CD4-positive, alpha-beta memory T cell (primary cell): ENCODE measurements around the gene KRTAP10-10. TPM values are rescaled to one million over a fixed set of nuclear protein-coding genes. Genes with fewer than 3 reads are reported as not detected.
"Not testable (repeated sequence)": the region's sequence is repeated elsewhere in the genome, so short reads cannot be mapped to it uniquely, and the experiment has no call there.

ENCODE experiments used
- CTCF ChIA-PET: fragments of 350-600 bp; sonication (Branson Sonifier 250); formaldehyde crosslinking; loops from one replicate; lab custom pipeline; 2021; ENCODE audit warnings: inconsistent platforms; ENCODE audit not compliant: partially characterized antibody; lab: Charles Lee
- POLR2A ChIA-PET: fragments of 350-600 bp; sonication (Branson Sonifier 250); formaldehyde crosslinking; loops from one replicate; lab custom pipeline; 2021; ENCODE audit not compliant: partially characterized antibody; lab: Charles Lee
- DNase-seq, 5 donors: peaks; one replicate each; pipeline versions ENCODE4 v3.0.0 to v3.0.0-alpha.2; 2020 to 2022; ENCODE audit warnings: mixed read lengths in 1 of 5
- H3K27ac ChIP-seq: one replicate; pipeline ENCODE4 v1.7.0; 2013; ENCODE audit warnings: low read depth, low read length
- H3K27me3 ChIP-seq: 2 replicates; pipeline ENCODE4 v1.7.0; 2013; ENCODE audit warnings: mild to moderate bottlenecking, low read length, moderate library complexity; ENCODE audit not compliant: insufficient read depth
- H3K36me3 ChIP-seq: 2 replicates; pipeline ENCODE4 v1.7.0; 2013; ENCODE audit warnings: mild to moderate bottlenecking, low read length, moderate library complexity; ENCODE audit not compliant: insufficient read depth
- H3K4me1 ChIP-seq: 2 replicates; pipeline ENCODE4 v1.7.0; 2013; ENCODE audit warnings: mild to moderate bottlenecking, low read length, moderate library complexity; ENCODE audit not compliant: insufficient read depth
- H3K4me3 ChIP-seq, 2 donors: one replicate each; pipeline ENCODE4 v1.7.0; 2013; ENCODE audit warnings: low read length in 2 of 2, mild to moderate bottlenecking in 1 of 2
- H3K9me3 ChIP-seq, 2 donors: one replicate each; pipeline ENCODE4 v1.7.0; 2013; ENCODE audit warnings: low read length in 2 of 2, control low read depth in 1 of 2; ENCODE audit not compliant: control insufficient read depth in 1 of 2
- H3K27ac Mint-ChIP-seq, 7 donors: one replicate each; pipeline ENCODE4 v1.8.0; 2020 to 2021; ENCODE audit warnings: mixed read lengths in 7 of 7, mild to moderate bottlenecking in 6 of 7, inconsistent platforms in 3 of 7, moderate library complexity in 3 of 7
- H3K27me3 Mint-ChIP-seq, 2 donors: one replicate each; pipeline ENCODE4 v1.8.0; 2020 to 2021; ENCODE audit warnings: mixed read lengths in 2 of 2
- H3K36me3 Mint-ChIP-seq, 2 donors: one replicate each; pipeline ENCODE4 v1.8.0; 2020 to 2021; ENCODE audit warnings: mixed read lengths in 2 of 2, inconsistent platforms in 1 of 2, mild to moderate bottlenecking in 1 of 2
- H3K4me1 Mint-ChIP-seq, 4 donors: one replicate each; pipeline ENCODE4 v1.8.0; 2020 to 2021; ENCODE audit warnings: mixed read lengths in 4 of 4, mild to moderate bottlenecking in 1 of 4
- H3K4me3 Mint-ChIP-seq, 8 donors: one replicate each; pipeline ENCODE4 v1.8.0; 2020 to 2021; ENCODE audit warnings: mixed read lengths in 8 of 8, mild to moderate bottlenecking in 7 of 8, moderate library complexity in 6 of 8, inconsistent platforms in 3 of 8
- H3K9me3 Mint-ChIP-seq, 8 donors: one replicate each; pipeline ENCODE4 v1.8.0; 2020 to 2021; ENCODE audit warnings: mixed read lengths in 8 of 8, mild to moderate bottlenecking in 5 of 8, inconsistent platforms in 3 of 8, moderate library complexity in 1 of 8
- intact Hi-C: fragments of 100-400 bp; cut with micrococcal nuclease; formaldehyde crosslinking; loops from one replicate; pipeline ENCODE4 v1.15.1; 2023
- polyA plus RNA-seq, 2 donors: library from polyadenylated mRNA; unstranded; fragments of 300-500 nt; fragmentation: Illumina TruSeq; gene quantifications; one replicate each; pipeline ENCODE4 v1.2.3, GENCODE V29; 2021
- total RNA-seq, 2 experiments: library from RNA; stranded (reverse); gene quantifications; one replicate each; pipeline ENCODE4 v1.2.3, GENCODE V29; 2021

The KRTAP10-10 gene
- total and polyA plus RNA-seq, 4 experiments from 2014 or later = not detected

DNA sequence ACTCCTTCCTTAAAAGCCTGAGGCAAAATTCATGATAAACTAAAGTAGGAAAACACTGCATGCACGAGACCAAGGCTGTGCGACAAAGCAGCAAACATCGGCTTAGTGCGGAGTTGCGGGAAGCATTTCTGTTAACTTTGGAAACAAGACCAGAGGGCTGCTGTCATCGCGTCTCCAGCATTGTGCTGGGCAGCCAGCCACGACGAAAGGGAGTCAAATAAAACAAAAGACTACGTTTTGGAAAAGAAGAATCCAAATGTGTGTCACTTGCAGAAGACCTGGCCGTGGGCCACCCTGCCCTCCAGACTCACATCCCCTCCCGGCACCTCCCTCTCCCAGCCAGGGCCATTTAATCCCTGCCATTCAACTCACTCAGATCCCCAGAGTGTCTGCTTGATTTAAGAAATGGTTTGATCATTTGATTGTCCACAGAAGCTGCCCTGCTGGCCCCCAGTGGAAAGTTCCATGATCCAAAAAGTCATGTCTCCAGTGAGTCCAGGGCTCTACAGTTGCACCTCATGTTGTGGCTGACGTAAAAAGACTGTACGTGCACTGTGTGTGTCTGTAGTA is 6.7 kb downstream of the KRTAP10-10 start:
- POLR2A ChIA-PET = no interaction called here
- H3K27ac ChIP-seq = no peak overlapping the region
- peaks cover 10 to 23% of the 10 kb centered on the region in 2 donors for H3K36me3 Mint-ChIP-seq
- H3K4me1 Mint-ChIP-seq = peaks cover 0 to 7% (median 3%) of the 10 kb centered on the region in 4 donors
- H3K27me3 Mint-ChIP-seq = peaks cover 0 to 10% of the 10 kb centered on the region in 2 donors
- peaks cover 6 to 59% (median 37%) of the 10 kb centered on the region in 8 donors for H3K9me3 Mint-ChIP-seq
- CTCF ChIA-PET = interaction anchor here (1.3 kb wide), 1 partner anchor 25 kb away, joined by 3 read pairs; no protein-coding TSS in a partner anchor
- H3K4me1 ChIP-seq = no peaks in the 10 kb centered on the region
- H3K36me3 ChIP-seq = no peaks in the 10 kb centered on the region
- no peak overlapping the region for H3K4me3 ChIP-seq
- no peak for DNase-seq
- intact Hi-C loops = no loop called here
- peaks cover 0 to 13% of the 10 kb centered on the region in 2 donors for H3K9me3 ChIP-seq
- no peak overlapping the region for H3K27ac Mint-ChIP-seq
- no peaks in the 10 kb centered on the region for H3K27me3 ChIP-seq
- H3K4me3 Mint-ChIP-seq = peak overlapping the region in 1 of 8 donors; percentile 5

DNA sequence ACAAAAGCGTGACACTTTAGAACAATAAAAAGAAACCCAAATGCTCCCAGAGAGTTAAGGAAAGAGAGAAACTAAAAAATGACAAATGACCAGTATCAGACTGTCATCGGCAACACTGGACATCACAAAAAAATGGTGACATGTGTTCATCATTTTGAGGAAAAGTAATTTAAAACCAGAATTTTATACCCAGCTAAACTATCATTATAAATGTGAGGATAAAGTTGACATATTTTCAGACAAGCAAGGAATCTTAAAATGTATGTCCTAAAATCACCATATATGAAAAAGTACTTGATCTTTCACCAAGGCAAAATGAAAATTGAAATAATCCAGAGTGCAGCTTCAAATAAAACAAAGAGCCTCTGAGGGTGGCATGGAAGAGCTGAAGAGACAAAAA is 7.7 kb downstream of the KRTAP10-10 start:
- H3K4me3 ChIP-seq = no peak overlapping the region
- H3K4me1 ChIP-seq = no peaks in the 10 kb centered on the region
- peaks cover 6 to 59% (median 37%) of the 10 kb centered on the region in 8 donors for H3K9me3 Mint-ChIP-seq
- no peaks in the 10 kb centered on the region for H3K36me3 ChIP-seq
- POLR2A ChIA-PET = interaction anchor here (1.1 kb wide), 1 partner anchor 26 kb away, joined by 3 read pairs; no protein-coding TSS in a partner anchor
- peaks cover 0 to 8% of the 10 kb centered on the region in 2 donors for H3K27me3 Mint-ChIP-seq
- no peak overlapping the region for H3K27ac ChIP-seq
- no peak overlapping the region for H3K4me3 Mint-ChIP-seq
- H3K27ac Mint-ChIP-seq = no peak overlapping the region
- no peak for DNase-seq
- intact Hi-C loops = no loop called here
- H3K27me3 ChIP-seq = no peaks in the 10 kb centered on the region
- peaks cover 0 to 13% of the 10 kb centered on the region in 2 donors for H3K9me3 ChIP-seq
- CTCF ChIA-PET = interaction anchor here (0.7 to 1.3 kb wide), 2 partner anchors 11 to 134 kb away, joined by 3 read pairs; no protein-coding TSS in a partner anchor
- H3K36me3 Mint-ChIP-seq = peaks cover 10 to 23% of the 10 kb centered on the region in 2 donors
- peaks cover 0 to 7% (median 3%) of the 10 kb centered on the region in 4 donors for H3K4me1 Mint-ChIP-seq

DNA sequence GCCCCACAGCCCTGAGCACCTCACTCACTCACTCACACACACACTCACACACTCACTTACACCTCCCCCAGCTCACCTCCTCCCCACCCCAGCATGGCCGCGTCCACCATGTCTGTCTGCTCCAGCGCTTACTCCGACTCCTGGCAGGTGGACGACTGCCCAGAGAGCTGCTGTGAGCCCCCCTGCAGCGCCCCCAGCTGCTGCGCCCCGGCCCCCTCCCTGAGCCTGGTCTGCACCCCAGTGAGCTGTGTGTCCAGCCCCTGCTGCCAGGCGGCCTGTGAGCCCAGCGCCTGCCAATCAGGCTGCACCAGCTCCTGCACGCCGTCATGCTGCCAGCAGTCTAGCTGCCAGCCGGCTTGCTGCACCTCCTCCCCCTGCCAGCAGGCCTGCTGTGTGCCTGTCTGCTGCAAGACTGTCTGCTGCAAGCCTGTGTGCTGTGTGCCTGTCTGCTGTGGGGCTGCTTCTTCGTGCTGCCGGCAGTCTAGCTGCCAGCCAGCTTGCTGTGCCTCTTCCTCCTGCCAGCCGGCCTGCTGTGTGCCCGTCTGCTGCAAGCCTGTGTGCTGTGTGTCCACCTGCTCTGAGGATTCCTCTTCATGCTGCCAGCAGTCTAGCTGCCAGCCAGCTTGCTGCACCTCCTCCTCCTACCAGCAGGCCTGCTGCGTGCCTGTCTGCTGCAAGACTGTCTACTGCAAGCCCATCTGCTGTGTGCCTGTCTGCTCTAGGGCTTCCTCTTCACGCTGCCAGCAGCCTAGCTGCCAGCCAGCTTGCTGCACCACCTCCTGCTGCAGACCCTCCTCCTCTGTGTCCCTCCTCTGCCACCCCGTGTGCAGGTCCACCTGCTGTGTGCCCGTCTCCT is 9.4 kb downstream of the KRTAP10-10 start, which contains the start of gene KRTAP10-11:
Gene KRTAP10-11, plus strand, starts transcription at position 49 of the 856 bp plus-strand sequence. Its CDS starts 45 bp downstream, at position 94.
- H3K4me3 ChIP-seq, H3K36me3 ChIP-seq, intact Hi-C loops, H3K4me1 ChIP-seq, H3K4me1 Mint-ChIP-seq, H3K27me3 ChIP-seq, H3K27ac ChIP-seq, H3K4me3 Mint-ChIP-seq, DNase-seq, H3K27me3 Mint-ChIP-seq: not testable (repeated sequence)
- peaks cover 10 to 11% of the 10 kb centered on the region in 2 donors for H3K36me3 Mint-ChIP-seq
- peaks cover 0 to 44% (median 30%) of the 10 kb centered on the region in 8 donors for H3K9me3 Mint-ChIP-seq
- POLR2A ChIA-PET = interaction anchor here (3.6 kb wide), 1 partner anchor 11 kb away, joined by 16 read pairs; the partner anchor contains the start of gene KRTAP12-3
- H3K9me3 ChIP-seq = peaks cover 0 to 13% of the 10 kb centered on the region in 2 donors
- CTCF ChIA-PET = interaction anchor here (1.1 to 1.4 kb wide), 3 partner anchors 11 to 136 kb away, joined by 3 to 5 read pairs (median 4); partner anchors contain the start of gene KRTAP12-3
- H3K27ac Mint-ChIP-seq = peak within 1 kb of the TSS in 2 of 7 donors; percentile 13 to 41

DNA sequence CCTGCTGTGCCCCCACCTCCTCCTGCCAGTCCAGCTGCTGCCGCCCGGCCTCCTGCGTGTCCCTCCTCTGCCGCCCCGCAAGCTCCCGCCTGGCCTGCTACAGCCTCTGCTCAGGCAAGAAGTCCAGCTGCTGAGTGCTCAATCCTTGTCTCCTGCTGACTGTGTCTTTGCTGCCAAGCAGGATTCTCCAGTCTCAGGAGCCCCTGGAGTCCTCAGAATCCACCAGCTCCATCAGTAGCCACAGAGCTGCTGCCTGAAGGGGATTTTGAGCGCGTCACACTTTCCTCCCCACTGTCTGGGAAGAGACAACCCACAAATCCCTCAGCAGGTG is 10.0 kb downstream of the KRTAP10-10 start:
- H3K4me1 Mint-ChIP-seq = peaks cover 0 to 7% (median 4%) of the 10 kb centered on the region in 4 donors
- peaks cover 10 to 11% of the 10 kb centered on the region in 2 donors for H3K36me3 Mint-ChIP-seq
- H3K27me3 Mint-ChIP-seq = no peaks in the 10 kb centered on the region
- Histone ChIP-seq H3K9me3 (peaks cover 0 to 13% of the 10 kb centered on the region in 2 donors), H3K4me1 (no peaks in the 10 kb centered on the region), H3K36me3 (no peaks in the 10 kb centered on the region), H3K27me3 (no peaks in the 10 kb centered on the region), H3K27ac (no peak overlapping the region), H3K4me3 (no peak overlapping the region)
- POLR2A ChIA-PET = interaction anchor here (3.6 kb wide), 1 partner anchor 11 kb away, joined by 16 read pairs; the partner anchor contains the start of gene KRTAP12-3
- intact Hi-C loops = no loop called here
- H3K27ac Mint-ChIP-seq = peak overlapping the region in 1 of 7 donors; percentile 13
- H3K4me3 Mint-ChIP-seq = no peak overlapping the region
- DNase-seq = no peak
- H3K9me3 Mint-ChIP-seq = peaks cover 0 to 40% (median 29%) of the 10 kb centered on the region in 8 donors
- CTCF ChIA-PET = interaction anchor here (1.1 to 1.4 kb wide), 3 partner anchors 11 to 136 kb away, joined by 3 to 5 read pairs (median 4); partner anchors contain the start of gene KRTAP12-3

DNA sequence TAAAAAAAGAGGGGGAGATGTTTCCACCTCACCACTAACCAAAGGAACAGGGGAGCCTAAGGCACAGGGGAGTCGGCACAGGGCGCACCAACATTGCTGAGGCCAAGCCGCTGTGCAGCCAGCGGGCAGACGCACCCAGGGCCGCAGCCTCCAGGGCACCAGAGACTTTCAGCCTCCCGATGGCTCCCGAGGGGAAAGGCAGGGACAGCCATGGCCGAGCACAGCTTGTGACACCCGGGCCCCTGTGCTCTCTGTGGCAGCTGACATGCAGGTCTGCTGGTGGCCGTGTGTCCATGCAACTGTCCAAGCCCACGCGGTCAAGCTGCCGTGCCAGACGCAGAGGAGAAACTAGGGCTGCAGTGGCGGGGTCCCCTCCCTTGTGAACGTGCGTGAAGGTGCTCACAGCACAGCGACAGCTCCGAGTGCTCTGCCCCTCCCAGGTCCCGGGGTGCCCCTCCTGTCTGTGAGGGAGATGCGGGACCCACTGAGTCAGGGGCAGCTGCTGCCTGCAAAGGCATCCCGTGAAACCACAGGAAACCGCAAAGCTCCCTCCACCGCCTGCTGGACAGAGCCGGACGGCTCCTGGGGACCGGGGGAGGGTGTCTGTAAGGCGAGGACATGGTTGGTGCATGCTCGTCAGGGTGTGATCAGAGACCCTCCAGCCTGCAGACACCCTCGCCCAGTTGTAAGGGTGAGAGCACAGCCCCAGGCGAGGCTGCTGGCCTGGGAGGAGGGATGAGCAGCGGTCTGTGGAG is 11.6 kb downstream of the KRTAP10-10 start:
- CTCF ChIA-PET = no interaction called here
- peak overlapping the region in 1 of 7 donors; percentile 41 for H3K27ac Mint-ChIP-seq
- Histone ChIP-seq H3K27me3 (no peaks in the 10 kb centered on the region), H3K9me3 (peaks cover 0 to 9% of the 10 kb centered on the region in 2 donors), H3K4me3 (no peak overlapping the region), H3K36me3 (no peaks in the 10 kb centered on the region), H3K4me1 (peaks cover 7% of the 10 kb centered on the region), H3K27ac (no peak overlapping the region)
- no peaks in the 10 kb centered on the region for H3K27me3 Mint-ChIP-seq
- peaks cover 6 to 11% of the 10 kb centered on the region in 2 donors for H3K36me3 Mint-ChIP-seq
- POLR2A ChIA-PET = interaction anchor here (3.6 kb wide), 1 partner anchor 9 kb away, joined by 16 read pairs; the partner anchor contains the start of gene KRTAP12-3
- DNase-seq = no peak
- intact Hi-C loops = no loop called here
- peaks cover 0 to 31% (median 18%) of the 10 kb centered on the region in 8 donors for H3K9me3 Mint-ChIP-seq
- no peak overlapping the region for H3K4me3 Mint-ChIP-seq
- peaks cover 5 to 15% (median 9%) of the 10 kb centered on the region in 4 donors for H3K4me1 Mint-ChIP-seq

DNA sequence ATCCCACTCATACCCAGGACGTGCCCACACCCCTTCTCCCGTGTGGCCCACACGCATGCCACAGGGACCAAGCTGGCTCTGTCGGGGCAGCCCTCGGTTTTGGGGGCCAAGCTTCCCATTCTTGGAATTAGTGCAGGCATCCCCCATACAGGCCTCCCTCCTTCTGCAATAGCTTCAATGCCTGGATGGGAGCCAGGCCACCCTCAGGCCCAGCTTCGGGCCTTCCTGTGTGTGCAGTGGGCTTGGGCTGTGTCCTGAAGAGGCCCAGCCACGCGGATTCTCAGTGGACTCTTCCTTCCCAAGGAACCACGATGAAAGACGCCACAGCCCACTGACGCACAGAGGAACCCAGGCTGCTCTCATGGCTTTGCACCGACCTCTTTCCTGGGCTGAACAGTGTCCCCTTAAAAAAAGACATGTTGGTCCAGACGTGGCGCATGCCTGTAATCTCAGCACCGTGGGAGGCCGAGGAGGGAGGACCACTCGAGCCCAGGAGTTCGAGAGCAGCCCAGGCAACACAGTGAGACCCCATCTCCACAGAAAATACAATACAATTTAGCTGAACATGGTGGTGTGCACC is 12.5 kb downstream of the KRTAP10-10 start:
- H3K4me3 Mint-ChIP-seq = no peak overlapping the region
- peaks cover 8 to 9% of the 10 kb centered on the region in 2 donors for H3K36me3 Mint-ChIP-seq
- H3K36me3 ChIP-seq = no peaks in the 10 kb centered on the region
- peaks cover 0 to 28% (median 14%) of the 10 kb centered on the region in 8 donors for H3K9me3 Mint-ChIP-seq
- intact Hi-C loops = no loop called here
- no peaks in the 10 kb centered on the region for H3K27me3 ChIP-seq
- H3K4me3 ChIP-seq = no peak overlapping the region
- peaks cover 0 to 2% of the 10 kb centered on the region in 2 donors for H3K9me3 ChIP-seq
- H3K27ac ChIP-seq = no peak overlapping the region
- DNase-seq = no peak
- ChIA-PET CTCF (no interaction called here), POLR2A (interaction anchor here (0.5 to 3.6 kb wide), 2 partner anchors 8 to 347 kb away, joined by 3 to 16 read pairs; partner anchors contain the start of gene KRTAP12-3)
- H3K4me1 Mint-ChIP-seq = peaks cover 14 to 23% (median 18%) of the 10 kb centered on the region in 4 donors
- H3K4me1 ChIP-seq = peaks cover 15% of the 10 kb centered on the region
- peak overlapping the region in 2 of 7 donors; percentile 47 to 55 for H3K27ac Mint-ChIP-seq
- no peaks in the 10 kb centered on the region for H3K27me3 Mint-ChIP-seq
